GM21825 (cell line): ENCODE results near the gene IGF2R.
"Not testable (repeated sequence)": the region's sequence is repeated elsewhere in the genome, so short reads cannot be mapped to it uniquely, and the experiment has no call there.

Source experiments
- ATAC-seq: cut with Tn5 transposase; IDR thresholded peaks from one replicate; pipeline ENCODE4 v1.9.1; 2021; ENCODE audit warnings: mild to moderate bottlenecking, moderate library complexity; ENCODE audit not compliant: unreplicated experiment

The IGF2R gene

GRCh38 chr6:159968295-159969203, at the start of gene IGF2R:
Gene IGF2R, plus strand, starts transcription at chr6:159969082. Its CDS starts 165 bp downstream, at chr6:159969247.
- ATAC-seq: peak; percentile 78

- ATAC-seq: no peak
Measured at GRCh38 chr6:159919800-159920199, 49.1 kb upstream of the IGF2R start.

GRCh38 chr6:159924150-159924549, 44.7 kb upstream of the IGF2R start:
- ATAC-seq: not testable (repeated sequence)

- ATAC-seq: no peak
Measured at GRCh38 chr6:159926542-159927203, 42.2 kb upstream of the IGF2R start.

- ATAC-seq: peak; percentile 39
Measured at GRCh38 chr6:159929819-159930218, 39.1 kb upstream of the IGF2R start.

GRCh38 chr6:159931112-159931511, 37.8 kb upstream of the IGF2R start:
- ATAC-seq: peak; percentile 91

GRCh38 chr6:159931846-159932245, 37.0 kb upstream of the IGF2R start:
- ATAC-seq: peak; percentile 20

- ATAC-seq: no peak
Measured at GRCh38 chr6:159933077-159933476, 35.8 kb upstream of the IGF2R start.

GRCh38 chr6:159934181-159934580, 34.7 kb upstream of the IGF2R start:
- no peak for ATAC-seq

GRCh38 chr6:159935065-159935464, 33.8 kb upstream of the IGF2R start:
- ATAC-seq: no peak

- no peak for ATAC-seq
Measured at GRCh38 chr6:159935633-159936032, 33.2 kb upstream of the IGF2R start.

GRCh38 chr6:159939591-159940016, 29.3 kb upstream of the IGF2R start:
- ATAC-seq: no peak

GRCh38 chr6:159941286-159942113, 27.4 kb upstream of the IGF2R start:
- ATAC-seq: peak; percentile 82

- ATAC-seq: no peak
Measured at GRCh38 chr6:159943101-159943632, 25.7 kb upstream of the IGF2R start.

GRCh38 chr6:159943968-159944598, 24.8 kb upstream of the IGF2R start:
- no peak for ATAC-seq

GRCh38 chr6:159945801-159946392, 23.0 kb upstream of the IGF2R start:
- ATAC-seq: no peak

GRCh38 chr6:159946912-159947311, 22.0 kb upstream of the IGF2R start:
- no peak for ATAC-seq

GRCh38 chr6:159948199-159948598, 20.7 kb upstream of the IGF2R start:
- no peak for ATAC-seq

- ATAC-seq: no peak
Measured at GRCh38 chr6:159951772-159952171, 17.1 kb upstream of the IGF2R start.
